SK-N-SH (cell line): Measurements from ENCODE around the gene KSR2. TPM values are rescaled to one million over a fixed set of nuclear protein-coding genes. Genes with fewer than 3 reads are reported as not detected.

Source experiments
- CTCF ChIA-PET: fragments of 300-600, 350-600 bp; formaldehyde crosslinking; extraction: SDS; loops from one replicate; lab custom pipeline; 2021; lab: Yijun Ruan, JAX
- POLR2A ChIA-PET: fragments of 350-600 bp; sonication (Branson Sonifier 250); formaldehyde crosslinking; extraction: SDS; loops from one replicate; lab custom pipeline; 2020; ENCODE audit warnings: antibody characterized with exemption, inconsistent platforms; lab: Yijun Ruan, JAX
- DNase-seq: peaks from one replicate; pipeline ENCODE4 v3.0.0; 2012
- H2AFZ ChIP-seq: fragments of 200-600 bp; sonication (generic); 2 replicates; pipeline ENCODE4 v1.8.1; 2016; ENCODE audit warnings: antibody characterized with exemption, mild to moderate bottlenecking, low read depth
- H3F3A ChIP-seq: fragments of 200-600 bp; sonication (generic); replicated peaks from 2 replicates; pipeline ENCODE3; 2016; ENCODE audit warnings: antibody characterized with exemption, mild to moderate bottlenecking; ENCODE audit not compliant: insufficient read depth
- H3K27ac ChIP-seq, 2 experiments: fragments of 200-500 bp in 1 of 2; fragments of 200-600 bp in 1 of 2; sonication (Bioruptor generic) in 1 of 2; sonication (generic), shearing (Covaris generic) in 1 of 2; 2 replicates each; pipeline versions ENCODE4 v1.5.1 to v1.6.1; 2014 to 2016; ENCODE audit warnings: low read depth in 2 of 2, inconsistent platforms in 1 of 2, low read length in 1 of 2, mild to moderate bottlenecking in 1 of 2, mixed read lengths in 1 of 2
- H3K27me3 ChIP-seq: fragments of 200-600 bp; sonication (generic), shearing (Covaris generic); 2 replicates; pipeline ENCODE4 v1.6.1; 2016; ENCODE audit warnings: mixed run types; ENCODE audit not compliant: insufficient read depth
- H3K36me3 ChIP-seq, 2 experiments: fragments of 200-500 bp in 1 of 2; fragments of 200-600 bp in 1 of 2; sonication (Bioruptor generic) in 1 of 2; sonication (generic) in 1 of 2; replicated peaks in 1 of 2; 2 replicates each; pipeline versions ENCODE3 to v1.5.1; 2014 to 2016; ENCODE audit warnings: low read length in 1 of 2, mild to moderate bottlenecking in 1 of 2; ENCODE audit not compliant: insufficient read depth in 2 of 2, control insufficient read depth in 1 of 2
- H3K4me1 ChIP-seq, 2 experiments: fragments of 200-500 bp in 1 of 2; fragments of 200-600 bp in 1 of 2; sonication (Bioruptor generic) in 1 of 2; sonication (generic), shearing (Covaris generic) in 1 of 2; 2 replicates each; pipeline versions ENCODE4 v1.5.1 to v1.6.1; 2014 to 2016; ENCODE audit warnings: low read depth in 1 of 2, low read length in 1 of 2, mixed run types in 1 of 2; ENCODE audit not compliant: insufficient read depth in 2 of 2, control insufficient read depth in 1 of 2
- H3K4me2 ChIP-seq: fragments of 200-600 bp; sonication (generic), shearing (Covaris generic); 2 replicates; pipeline ENCODE4 v1.6.1; 2017; ENCODE audit warnings: mixed run types
- H3K4me3 ChIP-seq, 2 experiments: fragments of 200-500 bp in 1 of 2; fragments of 200-600 bp in 1 of 2; sonication (Bioruptor generic) in 1 of 2; sonication (generic), shearing (Covaris generic) in 1 of 2; 2 replicates each; pipeline versions ENCODE4 v1.5.1 to v1.8.1; 2014 to 2016; ENCODE audit warnings: low read depth in 2 of 2, inconsistent platforms in 1 of 2, low read length in 1 of 2, mild to moderate bottlenecking in 1 of 2, mixed read lengths in 1 of 2, moderate library complexity in 1 of 2
- H3K79me2 ChIP-seq: fragments of 200-600 bp; sonication (generic); 2 replicates; pipeline ENCODE4 v1.8.1; 2017; ENCODE audit warnings: mild to moderate bottlenecking; ENCODE audit not compliant: insufficient read depth
- H3K9ac ChIP-seq: fragments of 200-600 bp; sonication (generic); 2 replicates; pipeline ENCODE4 v1.6.1; 2017; ENCODE audit warnings: mixed run types
- H3K9me2 ChIP-seq: fragments of 200-600 bp; sonication (generic); 2 replicates; pipeline ENCODE4 v1.6.1; 2017; ENCODE audit warnings: mixed run types
- H3K9me3 ChIP-seq: fragments of 200-600 bp; sonication (generic); 2 replicates; pipeline ENCODE4 v1.6.1; 2017; ENCODE audit warnings: mixed run types, mild to moderate bottlenecking, moderate library complexity
- H4K20me1 ChIP-seq: fragments of 200-600 bp; sonication (generic); 2 replicates; pipeline ENCODE4 v1.6.1; 2017; ENCODE audit warnings: mild to moderate bottlenecking, mixed run types; ENCODE audit not compliant: insufficient read depth
- CHD2 ChIP-seq: fragments of 150-350 bp; IDR thresholded peaks from 2 replicates; pipeline ENCODE4 v1.6.1; 2018; ENCODE audit warnings: low read length; ENCODE audit not compliant: partially characterized antibody
- ELF1 ChIP-seq: IDR thresholded peaks from 2 replicates; pipeline ENCODE4 v1.4.0; 2012
- NFIC ChIP-seq: IDR thresholded peaks from 2 replicates; pipeline ENCODE4 v1.4.0; 2012; ENCODE audit warnings: borderline replicate concordance
- RAD21 ChIP-seq: IDR thresholded peaks from 2 replicates; pipeline ENCODE4 v1.6.1; 2012; ENCODE audit warnings: mild to moderate bottlenecking, low read length
- SMC3 ChIP-seq: IDR thresholded peaks from 2 replicates; pipeline ENCODE4 v1.6.1; 2012; ENCODE audit warnings: low read depth, low read length, improper control_type of control experiment
- TCF12 ChIP-seq: IDR thresholded peaks from 2 replicates; pipeline ENCODE4 v1.4.0; 2012
- WGBS: methylation state at CpG from one replicate; pipeline ENCODE4 v1.1.6; 2017; ENCODE audit warnings: low lambda C conversion rate; 5-methylcytosine and 5-hydroxymethylcytosine counted together
- polyA plus RNA-seq, 3 experiments: library from polyadenylated mRNA; depleted of rRNA; stranded (reverse); fragments of >200 nt; gene quantifications; 2 replicates each; pipeline ENCODE4 v1.2.3, GENCODE V29; 2012
- TF ChIP-seq, protein P1 (sequence below): IDR thresholded peaks from 2 replicates; pipeline ENCODE4 v1.4.0; 2012; ENCODE audit warnings: low read depth, borderline replicate concordance
- TF ChIP-seq, protein P2 (sequence below): fragments of 200-600 bp; sonication (generic); IDR thresholded peaks from 2 replicates; pipeline ENCODE4 v1.6.1; 2017; ENCODE audit warnings: antibody characterized with exemption, mild to moderate bottlenecking, moderate library complexity
- TF ChIP-seq, protein P3 (sequence below): fragments of 150-350 bp; IDR thresholded peaks from 2 replicates; pipeline ENCODE4 v1.6.1; 2016; ENCODE audit warnings: mild to moderate bottlenecking, low read depth, low read length

The KSR2 gene
- polyA plus RNA-seq, 1 of the 3 experiments (the other 2 are of a cell fraction) = 0.12 TPM

DNA sequence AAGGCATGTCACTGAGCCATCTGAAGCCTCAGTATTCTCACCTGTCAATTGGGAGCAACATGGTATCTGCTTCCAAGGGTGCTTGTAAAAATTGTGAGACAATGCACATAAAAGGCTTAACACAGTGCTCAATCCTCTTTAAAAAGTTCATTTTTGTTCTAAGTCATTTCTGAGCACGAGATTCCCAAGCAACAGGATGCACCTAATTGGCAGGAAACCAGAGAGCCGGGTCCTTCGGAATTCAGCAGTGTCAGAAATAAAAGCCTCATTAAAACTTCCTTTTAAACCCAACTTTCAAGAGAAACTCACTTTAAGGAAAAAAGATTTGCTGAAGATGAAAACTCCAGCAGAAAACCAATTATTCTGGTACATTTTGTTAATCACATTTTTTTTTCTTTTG is 494.9 kb downstream of the KSR2 start:
- Histone ChIP-seq H3F3A (no peaks in the 10 kb centered on the region), H3K9me3 (no peaks in the 10 kb centered on the region)
- no peak for DNase-seq

DNA sequence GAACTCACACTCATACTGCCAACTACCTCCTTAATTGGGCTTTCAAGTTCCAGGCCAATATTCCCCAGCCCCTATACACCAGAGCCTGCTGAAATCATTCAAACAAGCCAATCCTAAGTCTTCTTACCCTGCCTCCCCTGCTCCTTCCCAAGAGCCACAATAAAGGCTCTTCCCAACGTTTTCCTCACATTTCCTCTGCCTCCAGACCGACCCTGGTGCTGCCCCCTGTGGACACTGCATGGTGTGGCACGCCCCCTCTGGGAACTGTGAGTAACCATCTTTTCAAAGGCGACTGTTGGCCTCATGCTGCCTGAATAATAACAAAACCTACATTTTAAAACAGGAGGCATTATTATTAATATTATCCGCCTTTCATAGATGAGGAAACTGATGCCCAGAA is 495.8 kb downstream of the KSR2 start:
- 39% methylated on average over 5 of the region's 5 CpGs for WGBS
- Histone ChIP-seq H3K9me3 (no peaks in the 10 kb centered on the region), H3K9me2 (no peaks in the 10 kb centered on the region), H3K27me3 (no peaks in the 10 kb centered on the region), H4K20me1 (no peaks in the 10 kb centered on the region), H3K79me2 (no peaks in the 10 kb centered on the region), H3K36me3 (no peaks in the 10 kb centered on the region), H3K27ac (peak overlapping the region in 1 of 2 experiments; percentile 34; a peak in 1 of 4 replicates), H3K9ac (no peak overlapping the region), H3K4me2 (no peak overlapping the region), H2AFZ (no peak overlapping the region), H3K4me3 (no peak overlapping the region), H3K4me1 (peaks cover 0 to 27% of the 10 kb centered on the region in 2 experiments; a peak in 2 of 4 replicates), H3F3A (no peaks in the 10 kb centered on the region)
- peak; percentile 67 for DNase-seq
- CTCF ChIA-PET = interaction anchor here (0.6 to 2.4 kb wide), 25 partner anchors 9 to 364 kb away, joined by 3 to 17 read pairs (median 4); no protein-coding TSS in a partner anchor
- TF ChIP-seq RAD21 (peak; percentile 58), TCF12 (no peak), CHD2 (no peak), NFIC (no peak), SMC3 (peak; percentile 13; the same call in 1 of the 2 replicates)
- TF ChIP-seq, protein P1, sequence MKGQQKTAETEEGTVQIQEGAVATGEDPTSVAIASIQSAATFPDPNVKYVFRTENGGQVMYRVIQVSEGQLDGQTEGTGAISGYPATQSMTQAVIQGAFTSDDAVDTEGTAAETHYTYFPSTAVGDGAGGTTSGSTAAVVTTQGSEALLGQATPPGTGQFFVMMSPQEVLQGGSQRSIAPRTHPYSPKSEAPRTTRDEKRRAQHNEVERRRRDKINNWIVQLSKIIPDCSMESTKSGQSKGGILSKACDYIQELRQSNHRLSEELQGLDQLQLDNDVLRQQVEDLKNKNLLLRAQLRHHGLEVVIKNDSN = no peak
- TF ChIP-seq, protein P2, sequence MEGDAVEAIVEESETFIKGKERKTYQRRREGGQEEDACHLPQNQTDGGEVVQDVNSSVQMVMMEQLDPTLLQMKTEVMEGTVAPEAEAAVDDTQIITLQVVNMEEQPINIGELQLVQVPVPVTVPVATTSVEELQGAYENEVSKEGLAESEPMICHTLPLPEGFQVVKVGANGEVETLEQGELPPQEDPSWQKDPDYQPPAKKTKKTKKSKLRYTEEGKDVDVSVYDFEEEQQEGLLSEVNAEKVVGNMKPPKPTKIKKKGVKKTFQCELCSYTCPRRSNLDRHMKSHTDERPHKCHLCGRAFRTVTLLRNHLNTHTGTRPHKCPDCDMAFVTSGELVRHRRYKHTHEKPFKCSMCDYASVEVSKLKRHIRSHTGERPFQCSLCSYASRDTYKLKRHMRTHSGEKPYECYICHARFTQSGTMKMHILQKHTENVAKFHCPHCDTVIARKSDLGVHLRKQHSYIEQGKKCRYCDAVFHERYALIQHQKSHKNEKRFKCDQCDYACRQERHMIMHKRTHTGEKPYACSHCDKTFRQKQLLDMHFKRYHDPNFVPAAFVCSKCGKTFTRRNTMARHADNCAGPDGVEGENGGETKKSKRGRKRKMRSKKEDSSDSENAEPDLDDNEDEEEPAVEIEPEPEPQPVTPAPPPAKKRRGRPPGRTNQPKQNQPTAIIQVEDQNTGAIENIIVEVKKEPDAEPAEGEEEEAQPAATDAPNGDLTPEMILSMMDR = peak; percentile 56
- POLR2A ChIA-PET = no interaction called here

More for the DNA sequence above, 494.9 kb downstream of the KSR2 start:
- Histone ChIP-seq H3K79me2 (no peaks in the 10 kb centered on the region), H3K4me2 (no peak overlapping the region), H2AFZ (no peak overlapping the region), H3K4me3 (no peak overlapping the region), H3K27ac (peak overlapping the region in 1 of 2 experiments; percentile 2; a peak in 1 of 4 replicates), H3K9me2 (no peaks in the 10 kb centered on the region), H3K27me3 (no peaks in the 10 kb centered on the region), H4K20me1 (no peaks in the 10 kb centered on the region), H3K9ac (no peak overlapping the region), H3K36me3 (no peaks in the 10 kb centered on the region), H3K4me1 (peaks cover 0 to 23% of the 10 kb centered on the region in 2 experiments; a peak in 2 of 4 replicates)
- 51% methylated on average over 3 of the region's 3 CpGs for WGBS
- ChIA-PET CTCF (interaction anchor here (0.6 to 2.4 kb wide), 23 partner anchors 8 to 365 kb away, joined by 3 to 17 read pairs (median 4); no protein-coding TSS in a partner anchor), POLR2A (no interaction called here)
- TF ChIP-seq ELF1 = no peak
- TF ChIP-seq, protein P2 = no peak
- TF ChIP-seq, protein P3, sequence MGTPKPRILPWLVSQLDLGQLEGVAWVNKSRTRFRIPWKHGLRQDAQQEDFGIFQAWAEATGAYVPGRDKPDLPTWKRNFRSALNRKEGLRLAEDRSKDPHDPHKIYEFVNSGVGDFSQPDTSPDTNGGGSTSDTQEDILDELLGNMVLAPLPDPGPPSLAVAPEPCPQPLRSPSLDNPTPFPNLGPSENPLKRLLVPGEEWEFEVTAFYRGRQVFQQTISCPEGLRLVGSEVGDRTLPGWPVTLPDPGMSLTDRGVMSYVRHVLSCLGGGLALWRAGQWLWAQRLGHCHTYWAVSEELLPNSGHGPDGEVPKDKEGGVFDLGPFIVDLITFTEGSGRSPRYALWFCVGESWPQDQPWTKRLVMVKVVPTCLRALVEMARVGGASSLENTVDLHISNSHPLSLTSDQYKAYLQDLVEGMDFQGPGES = no peak
